DMS 273 (cell line): ENCODE results near the gene LINC01488.

Experiments
- DNase-seq: peaks from one replicate; lab custom pipeline; 2025; ENCODE audit not compliant: unreplicated experiment; lab: John Stamatoyannopoulos, UW

The LINC01488 gene

GRCh38 chr11:69504127-69504526 is 22.7 kb downstream of the LINC01488 start:
- DNase-seq = no peak

GRCh38 chr11:69504576-69505335 is 23.3 kb downstream of the LINC01488 start:
- no peak for DNase-seq

- no peak for DNase-seq
Observed at GRCh38 chr11:69508974-69509373, 27.5 kb downstream of the LINC01488 start.

GRCh38 chr11:69509381-69509780 is 27.9 kb downstream of the LINC01488 start:
- DNase-seq = no peak

- no peak for DNase-seq
Observed at GRCh38 chr11:69509846-69510390, 28.5 kb downstream of the LINC01488 start.

GRCh38 chr11:69510471-69511357 is 29.3 kb downstream of the LINC01488 start:
- DNase-seq = no peak

- DNase-seq = no peak
Observed at GRCh38 chr11:69511358-69512055, 30.0 kb downstream of the LINC01488 start.

GRCh38 chr11:69512136-69512535 is 30.7 kb downstream of the LINC01488 start:
- no peak for DNase-seq

GRCh38 chr11:69512790-69513189 is 31.3 kb downstream of the LINC01488 start:
- no peak for DNase-seq

GRCh38 chr11:69513196-69513595 is 31.7 kb downstream of the LINC01488 start:
- DNase-seq = no peak

- no peak for DNase-seq
Observed at GRCh38 chr11:69513663-69514224, 32.3 kb downstream of the LINC01488 start.

GRCh38 chr11:69514771-69515170 is 33.3 kb downstream of the LINC01488 start:
- no peak for DNase-seq

GRCh38 chr11:69515271-69516245 is 34.1 kb downstream of the LINC01488 start:
- no peak for DNase-seq

- DNase-seq = no peak
Observed at GRCh38 chr11:69516526-69516925, 35.1 kb downstream of the LINC01488 start.

GRCh38 chr11:69518081-69518950 is 36.9 kb downstream of the LINC01488 start:
- no peak for DNase-seq

GRCh38 chr11:69520186-69520916 is 38.9 kb downstream of the LINC01488 start:
- DNase-seq = no peak

- DNase-seq = no peak
Observed at GRCh38 chr11:69521457-69521856, 40.0 kb downstream of the LINC01488 start.

GRCh38 chr11:69523453-69523852 is 42.0 kb downstream of the LINC01488 start:
- no peak for DNase-seq
